Posterior vena cava (tissue), 2 donors: ENCODE results near the gene RPS25. TPM values are rescaled to one million over a fixed set of nuclear protein-coding genes. Genes with fewer than 3 reads are reported as not detected.
"Not testable (repeated sequence)": the region's sequence is repeated elsewhere in the genome, so short reads cannot be mapped to it uniquely, and the experiment has no call there.

Source experiments
- DNase-seq: peaks from one replicate; pipeline ENCODE4 v3.0.0-alpha.2; 2020; ENCODE audit warnings: low spot score
- intact Hi-C, 2 donors: fragments of 100-400 bp; cut with DNase I; formaldehyde crosslinking; loops; one replicate each; pipeline versions ENCODE4 v1.14.1 to v1.14.2; 2022 to 2023
- total RNA-seq, 2 donors: library from RNA; stranded (reverse); fragmentation: NEBNext Ultra II Directional; extraction: Animal tissue kit (Norgen Biotek cat#: 25700); gene quantifications; one replicate each; pipeline ENCODE4 v1.2.1, GENCODE V29; 2021
- donor health status: DM: yes; HTN: yes; CAD: no.
- donor health status: DM: yes; HTN: yes; CAD: no.

The RPS25 gene
- total RNA-seq, 2 donors from 2014 or later: 741 to 816 TPM

- peak; percentile 32 for DNase-seq
- intact Hi-C loops: loop anchor here in 1 of 2 donors (5.0 kb wide), 1 partner anchor 39 kb away; no protein-coding TSS in a partner anchor
Observed at GRCh38 chr11:119023741-119024140, 5.6 kb upstream of the RPS25 start.

GRCh38 chr11:119021631-119022030 is 3.5 kb upstream of the RPS25 start:
- no peak for DNase-seq
- intact Hi-C loops: loop anchor here in 1 of 2 donors (5.0 kb wide), 1 partner anchor 41 kb away; no protein-coding TSS in a partner anchor

GRCh38 chr11:119019996-119020395 is 1.9 kb upstream of the RPS25 start:
- intact Hi-C loops: loop anchor here in 1 of 2 donors (5.0 kb wide), 1 partner anchor 42 kb away; no protein-coding TSS in a partner anchor
- DNase-seq: peak; percentile 13

GRCh38 chr11:119017377-119017776 is 766 bp downstream of the RPS25 start:
- peak; percentile 42 for DNase-seq
- intact Hi-C loops: not testable (repeated sequence)

GRCh38 chr11:119016216-119017009 is 1.7 kb downstream of the RPS25 start:
- intact Hi-C loops: no loop called here
- DNase-seq: no peak

GRCh38 chr11:119015054-119015611 is 3.0 kb downstream of the RPS25 start:
- intact Hi-C loops: no loop called here
- DNase-seq: no peak

GRCh38 chr11:119014209-119014924 is 3.8 kb downstream of the RPS25 start:
- DNase-seq: no peak
- intact Hi-C loops: no loop called here

GRCh38 chr11:119012629-119013170 is 5.4 kb downstream of the RPS25 start:
- intact Hi-C loops: no loop called here

GRCh38 chr11:119011476-119012053 is 6.6 kb downstream of the RPS25 start:
- intact Hi-C loops: no loop called here
- peak; percentile 44 for DNase-seq

More at GRCh38 chr11:119012629-119013170, 5.4 kb downstream of the RPS25 start:
- DNase-seq: peak; percentile 1

- no peak for DNase-seq
- intact Hi-C loops: no loop called here
Observed at GRCh38 chr11:119006656-119007055, 11.5 kb downstream of the RPS25 start.

- intact Hi-C loops: no loop called here
- no peak for DNase-seq
Observed at GRCh38 chr11:119000906-119001305, 17.2 kb downstream of the RPS25 start.

GRCh38 chr11:118998822-118999221 is 19.3 kb downstream of the RPS25 start:
- no peak for DNase-seq
- intact Hi-C loops: loop anchor here in 1 of 2 donors (1.0 kb wide), 1 partner anchor 19 kb away; the partner anchor contains the start of genes RPS25 and TRAPPC4

- intact Hi-C loops: loop anchor here in 1 of 2 donors (1.0 kb wide), 1 partner anchor 20 kb away; the partner anchor contains the start of genes RPS25 and TRAPPC4
Observed at GRCh38 chr11:118998388-118998717, 19.8 kb downstream of the RPS25 start.

GRCh38 chr11:118997627-118998387 is 20.3 kb downstream of the RPS25 start, which contains the start of gene CENATAC:
Gene CENATAC, plus strand, starts transcription at chr11:118998138. Its CDS starts 60 bp downstream, at chr11:118998198.
- intact Hi-C loops: loop anchor here in 1 of 2 donors (1.0 kb wide), 1 partner anchor 20 kb away; the partner anchor contains the start of genes RPS25 and TRAPPC4
- peak; percentile 99 for DNase-seq

More at GRCh38 chr11:118998388-118998717, 19.8 kb downstream of the RPS25 start:
- no peak for DNase-seq

GRCh38 chr11:118996926-118997626 is 21.1 kb downstream of the RPS25 start:
- DNase-seq: no peak
- intact Hi-C loops: no loop called here

- intact Hi-C loops: not testable (repeated sequence)
- peak; percentile 50 for DNase-seq
Observed at GRCh38 chr11:118991486-118992038, 26.6 kb downstream of the RPS25 start.

GRCh38 chr11:118988280-118988679 is 29.9 kb downstream of the RPS25 start:
- DNase-seq: no peak
- intact Hi-C loops: no loop called here
